ENCODE results near the gene AKT2. TPM values are rescaled to one million over a fixed set of nuclear protein-coding genes. Genes with fewer than 3 reads are reported as not detected.

AKT2 gene
- total RNA-seq, 1 donor from 2014 or later, result 105 TPM

DNA sequence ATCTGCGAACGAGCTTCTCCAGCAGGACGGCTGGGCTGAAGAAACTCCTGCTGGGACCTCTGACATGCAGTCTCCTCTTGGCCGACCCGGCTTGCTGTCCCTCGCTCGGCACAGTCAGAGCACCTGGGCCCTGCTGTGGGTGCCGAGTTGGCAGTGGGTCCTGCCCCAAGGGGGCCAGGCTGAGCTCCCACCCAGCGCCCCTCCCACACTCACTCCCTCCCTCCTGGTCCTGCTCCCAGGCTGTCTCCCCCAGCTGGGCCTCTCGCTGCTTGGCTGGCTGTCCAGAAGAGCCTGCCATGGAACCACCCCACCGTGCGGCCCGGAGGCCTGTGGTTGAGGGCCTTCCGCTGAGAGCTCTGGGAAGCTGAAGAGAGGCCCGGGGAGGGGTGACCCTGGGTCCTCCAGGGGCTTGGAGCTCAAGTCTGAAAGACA, 6.0 kb downstream of the AKT2 start:
- intact Hi-C loops (cut with DNase I), result no loop called here
- TF ChIP-seq POLR2A (IDR thresholded peaks at IDR 0.05) (no peak), POLR2AphosphoS5 (IDR thresholded peaks at IDR 0.05; ENCODE audit: insufficient read depth in 1 of 2, low read depth in 1 of 2) (peak in 1 of 2 donors; percentile 63)
- TF ChIP-seq, protein P1, sequence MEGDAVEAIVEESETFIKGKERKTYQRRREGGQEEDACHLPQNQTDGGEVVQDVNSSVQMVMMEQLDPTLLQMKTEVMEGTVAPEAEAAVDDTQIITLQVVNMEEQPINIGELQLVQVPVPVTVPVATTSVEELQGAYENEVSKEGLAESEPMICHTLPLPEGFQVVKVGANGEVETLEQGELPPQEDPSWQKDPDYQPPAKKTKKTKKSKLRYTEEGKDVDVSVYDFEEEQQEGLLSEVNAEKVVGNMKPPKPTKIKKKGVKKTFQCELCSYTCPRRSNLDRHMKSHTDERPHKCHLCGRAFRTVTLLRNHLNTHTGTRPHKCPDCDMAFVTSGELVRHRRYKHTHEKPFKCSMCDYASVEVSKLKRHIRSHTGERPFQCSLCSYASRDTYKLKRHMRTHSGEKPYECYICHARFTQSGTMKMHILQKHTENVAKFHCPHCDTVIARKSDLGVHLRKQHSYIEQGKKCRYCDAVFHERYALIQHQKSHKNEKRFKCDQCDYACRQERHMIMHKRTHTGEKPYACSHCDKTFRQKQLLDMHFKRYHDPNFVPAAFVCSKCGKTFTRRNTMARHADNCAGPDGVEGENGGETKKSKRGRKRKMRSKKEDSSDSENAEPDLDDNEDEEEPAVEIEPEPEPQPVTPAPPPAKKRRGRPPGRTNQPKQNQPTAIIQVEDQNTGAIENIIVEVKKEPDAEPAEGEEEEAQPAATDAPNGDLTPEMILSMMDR (IDR thresholded peaks at IDR 0.05), result no peak
- peak overlapping the region; percentile 73 for H3K27ac ChIP-seq
- H3K4me3 ChIP-seq, result peak overlapping the region; percentile 42 to 51
- no peaks in the 10 kb centered on the region for H3K9me3 ChIP-seq
- H3K36me3 ChIP-seq, result no peaks in the 10 kb centered on the region
- peaks cover 99% of the 10 kb centered on the region for H3K4me1 ChIP-seq
- DNase-seq (ENCODE audit: extremely low spot score in 2 of 2), result peak in 1 of 2 donors; percentile 90
- H3K27me3 ChIP-seq, result no peaks in the 10 kb centered on the region

DNA sequence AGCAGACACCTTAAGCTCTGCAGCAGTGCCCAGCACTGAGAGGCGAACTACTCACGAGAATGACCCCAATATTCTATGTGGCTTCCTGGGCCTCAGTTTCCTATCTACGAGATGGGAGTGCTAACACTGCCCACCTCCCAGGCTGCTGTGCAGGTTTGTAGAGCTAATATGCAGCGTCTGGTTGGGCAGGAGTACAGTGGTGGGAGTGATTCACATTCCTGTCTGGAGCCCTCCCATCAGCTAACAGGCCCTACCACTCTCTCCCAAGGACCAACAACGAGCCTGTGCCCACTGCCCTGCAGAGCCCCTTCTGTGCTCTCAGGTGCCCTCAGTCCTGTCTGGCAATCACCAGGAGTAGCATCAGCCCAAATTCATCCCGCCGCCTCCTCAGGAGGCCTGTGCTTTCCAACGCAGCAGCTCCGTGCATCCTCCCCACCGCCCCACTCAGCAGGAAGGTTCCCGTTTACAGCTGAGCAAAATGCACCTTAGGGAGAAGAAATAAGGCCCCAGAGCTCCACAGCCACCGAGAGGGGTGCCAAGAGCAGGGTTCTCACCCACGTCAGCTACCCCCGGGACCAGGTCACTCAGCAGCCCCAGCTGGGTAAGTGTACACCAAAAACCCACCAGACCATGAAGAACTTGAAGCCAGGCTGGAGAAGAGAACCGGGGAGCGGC, 6.6 kb downstream of the AKT2 start:
- Histone ChIP-seq H3K27ac (peak overlapping the region; percentile 73), H3K36me3 (no peaks in the 10 kb centered on the region), H3K4me3 (peak overlapping the region; percentile 42 to 51), H3K27me3 (no peaks in the 10 kb centered on the region), H3K9me3 (no peaks in the 10 kb centered on the region), H3K4me1 (peaks cover 99% of the 10 kb centered on the region)
- peak in 1 of 2 donors; percentile 82 for DNase-seq (ENCODE audit: extremely low spot score in 2 of 2)
- TF ChIP-seq POLR2A (IDR thresholded peaks at IDR 0.05), result no peak
- TF ChIP-seq, protein P1 (IDR thresholded peaks at IDR 0.05), result no peak
- no peak for TF ChIP-seq POLR2AphosphoS5 (IDR thresholded peaks at IDR 0.05; ENCODE audit: insufficient read depth in 1 of 2, low read depth in 1 of 2)
- intact Hi-C loops (cut with DNase I), result no loop called here

DNA sequence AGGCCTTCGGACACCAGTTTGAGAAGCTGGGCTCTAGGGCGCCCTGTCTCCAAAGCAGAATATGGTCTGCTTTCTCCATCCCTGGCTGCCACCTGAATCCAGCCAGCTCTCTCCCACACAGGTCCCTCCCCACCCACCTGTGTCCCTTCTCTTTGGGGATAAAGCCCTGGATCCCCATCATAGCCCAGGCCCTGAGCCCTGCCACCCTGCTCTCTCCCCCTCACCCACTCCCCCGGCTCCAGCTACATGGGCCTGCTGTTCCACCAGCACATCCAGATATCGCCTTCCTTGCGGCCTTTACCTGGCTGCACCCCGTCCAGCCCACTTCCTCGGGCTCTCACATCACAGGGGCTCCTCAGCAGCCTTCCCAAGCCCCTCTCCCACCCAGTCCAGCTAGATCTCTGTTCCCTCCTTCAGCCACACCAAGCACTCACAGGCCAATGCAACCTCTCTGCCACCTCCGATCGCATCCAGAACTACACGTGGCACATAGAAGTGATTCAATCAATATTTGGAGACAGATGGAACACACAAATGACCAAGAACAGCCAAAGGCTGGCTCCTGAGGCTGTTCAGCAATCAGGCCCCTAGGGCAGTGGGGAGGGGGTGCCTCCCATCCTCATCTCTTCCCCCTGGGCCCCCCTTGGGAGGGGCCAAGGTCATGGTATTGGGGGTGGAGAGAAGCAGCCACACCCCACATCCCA, 7.6 kb downstream of the AKT2 start:
- Histone ChIP-seq H3K27ac (peak overlapping the region; percentile 73), H3K27me3 (no peaks in the 10 kb centered on the region), H3K36me3 (no peaks in the 10 kb centered on the region), H3K4me1 (peaks cover 90% of the 10 kb centered on the region), H3K9me3 (no peaks in the 10 kb centered on the region), H3K4me3 (peak overlapping the region in 1 of 2 donors; percentile 51)
- DNase-seq (ENCODE audit: extremely low spot score in 2 of 2), result no peak
- intact Hi-C loops (cut with DNase I), result no loop called here
- TF ChIP-seq, protein P1 (IDR thresholded peaks at IDR 0.05), result no peak
- no peak for TF ChIP-seq POLR2AphosphoS5 (IDR thresholded peaks at IDR 0.05; ENCODE audit: insufficient read depth in 1 of 2, low read depth in 1 of 2)

DNA sequence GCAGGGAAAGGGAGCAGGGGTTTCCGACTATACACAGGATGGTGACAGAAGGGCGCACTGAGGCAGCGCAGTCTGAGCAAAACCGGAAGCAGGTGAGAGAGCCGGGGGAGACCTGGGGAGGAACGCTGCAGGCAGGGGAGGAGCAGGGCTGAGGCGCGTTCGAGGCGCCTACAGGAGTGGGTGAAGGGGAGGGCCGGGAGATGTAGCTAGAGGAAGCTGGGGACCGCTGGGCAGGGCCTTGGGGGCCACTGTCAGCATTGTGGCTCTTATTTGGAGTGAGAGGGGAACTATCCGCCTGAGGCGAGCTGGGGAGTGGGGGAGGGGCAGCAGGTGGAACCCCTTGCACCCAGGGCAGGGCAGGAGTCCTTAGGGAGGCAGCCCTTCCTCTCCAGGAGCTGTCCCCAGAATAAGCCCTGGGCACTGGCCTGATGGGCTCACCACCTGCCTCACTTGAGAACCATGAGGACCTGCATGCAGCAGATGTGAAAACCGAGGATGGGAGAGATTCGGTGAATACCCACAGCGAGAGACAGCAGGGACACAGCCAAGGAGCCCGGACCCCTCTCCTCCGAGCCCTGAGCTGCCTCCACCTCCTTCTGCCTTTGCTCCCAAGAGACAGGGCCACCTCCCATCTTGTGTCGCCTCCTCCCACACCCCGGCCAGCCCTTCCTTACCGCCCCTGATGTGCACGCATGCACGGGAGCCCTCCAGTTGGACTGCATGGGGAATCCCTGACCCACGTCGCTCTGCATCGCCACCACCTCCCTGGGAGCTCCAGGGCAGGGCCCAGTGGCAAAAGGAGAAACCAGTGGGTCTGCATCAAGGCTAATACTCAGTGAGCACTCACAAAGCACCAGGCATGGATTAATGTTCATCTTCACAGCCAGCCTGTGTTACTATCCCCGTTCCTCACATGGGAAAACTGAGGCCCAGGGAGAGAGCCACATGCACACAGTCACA, 10.3 kb downstream of the AKT2 start:
- Histone ChIP-seq H3K27me3 (no peaks in the 10 kb centered on the region), H3K4me1 (peaks cover 78% of the 10 kb centered on the region), H3K36me3 (no peaks in the 10 kb centered on the region), H3K9me3 (no peaks in the 10 kb centered on the region), H3K27ac (no peak overlapping the region), H3K4me3 (no peak overlapping the region)
- no peak for DNase-seq (ENCODE audit: extremely low spot score in 2 of 2)
- TF ChIP-seq, protein P1 (IDR thresholded peaks at IDR 0.05), result no peak
- no peak for TF ChIP-seq POLR2A (IDR thresholded peaks at IDR 0.05)
- no peak for TF ChIP-seq POLR2AphosphoS5 (IDR thresholded peaks at IDR 0.05; ENCODE audit: insufficient read depth in 1 of 2, low read depth in 1 of 2)
- intact Hi-C loops (cut with DNase I), result no loop called here

Measured in vagina (tissue), 2 donors.